Panc1 (cell line): ENCODE measurements around the gene SNED1. TPM values are rescaled to one million over a fixed set of nuclear protein-coding genes. Genes with fewer than 3 reads are reported as not detected.

Experiments used
- ATAC-seq: fragments of 200-7000 bp; cut with Tn5 transposase; 2 replicates; pipeline ENCODE4 v1.9.1; 2020; ENCODE audit warnings: mild to moderate bottlenecking, moderate library complexity
- BruUV-seq: library from RNA; stranded (reverse); fragments of 400-500 nt; replicated peaks from 2 replicates; lab custom pipeline; 2021; lab: Mats Ljungman, UMichigan
- CTCF ChIA-PET: fragments of 300-600 bp; sonication (Branson Sonifier 250); formaldehyde crosslinking; loops from one replicate; lab custom pipeline; 2022; ENCODE audit warnings: antibody characterized with exemption; lab: Charles Lee
- POLR2A ChIA-PET: fragments of 300-600 bp; sonication (Branson Sonifier 250); formaldehyde crosslinking; loops from one replicate; lab custom pipeline; 2022; ENCODE audit warnings: antibody characterized with exemption; lab: Charles Lee
- DNase-seq: peaks from one replicate; pipeline ENCODE4 v3.0.0-alpha.2; 2010; ENCODE audit warnings: low read depth, low spot score
- H3K27ac ChIP-seq: 2 replicates; pipeline ENCODE4 v1.5.1; 2011; ENCODE audit warnings: mild to moderate bottlenecking, low read length, inconsistent platforms
- H3K27me3 ChIP-seq: fragments of 200-500 bp; sonication (Bioruptor generic); 2 replicates; pipeline ENCODE4 v1.6.0; 2014; ENCODE audit warnings: low read length, inconsistent platforms; ENCODE audit not compliant: control insufficient read depth, insufficient read depth
- H3K36me3 ChIP-seq: fragments of 200-500 bp; sonication (Bioruptor generic); 2 replicates; pipeline ENCODE4 v1.5.1; 2014; ENCODE audit warnings: inconsistent platforms, mild to moderate bottlenecking, low read length, moderate library complexity; ENCODE audit not compliant: control insufficient read depth, insufficient read depth
- H3K4me1 ChIP-seq: 2 replicates; pipeline ENCODE4 v1.5.1; 2011; ENCODE audit warnings: inconsistent platforms, mild to moderate bottlenecking, low read length, moderate library complexity; ENCODE audit not compliant: control insufficient read depth, insufficient read depth
- H3K4me3 ChIP-seq, 2 experiments: 2 replicates each; pipeline ENCODE4 v1.5.1; 2011 to 2012; ENCODE audit warnings: low read depth in 2 of 2, low read length in 2 of 2, mild to moderate bottlenecking in 2 of 2, inconsistent platforms in 1 of 2, moderate library complexity in 1 of 2
- H3K9me3 ChIP-seq: fragments of 200-500 bp; sonication (Bioruptor generic); 2 replicates; pipeline ENCODE4 v1.5.1; 2014; ENCODE audit warnings: low read depth, mild to moderate bottlenecking, inconsistent platforms, low read length, moderate library complexity; ENCODE audit not compliant: control insufficient read depth, insufficient read depth
- POLR2AphosphoS5 ChIP-seq: IDR thresholded peaks from 2 replicates; pipeline ENCODE4 v1.6.1; 2012; ENCODE audit warnings: mild to moderate bottlenecking, low read depth, low read length, moderate library complexity
- SIN3A ChIP-seq: IDR thresholded peaks from 2 replicates; pipeline ENCODE4 v1.6.1; 2012; ENCODE audit warnings: low read depth, mild to moderate bottlenecking, low read length, moderate library complexity, borderline replicate concordance; ENCODE audit not compliant: insufficient read depth
- TCF7L2 ChIP-seq: IDR thresholded peaks from 2 replicates; pipeline ENCODE4 v1.6.1; 2011; ENCODE audit warnings: mild to moderate bottlenecking, low read depth, low read length, inconsistent platforms
- in situ Hi-C: cut with HindIII; loops from 2 replicates; pipeline ENCODE4 v1.10.0; 2016; ENCODE audit warnings: low sequenced_read_pairs, low pct_unique_long_range_greater_than_20kb
- intact Hi-C: fragments of 100-400 bp; cut with micrococcal nuclease; formaldehyde crosslinking; loops from one replicate; pipeline ENCODE4 v1.10.0; 2022; ENCODE audit not compliant: unreplicated experiment
- total RNA-seq: library from RNA; stranded (reverse); gene quantifications from one replicate; pipeline ENCODE4 v1.2.1, GENCODE V29; 2021; ENCODE audit not compliant: unreplicated experiment
- TF ChIP-seq, protein P1 (sequence below), 2 experiments: IDR thresholded peaks; 2 replicates each; pipeline ENCODE4 v1.6.1; 2011 to 2012; ENCODE audit warnings: low read depth in 2 of 2, control low read depth in 1 of 2, low read length in 1 of 2, mild to moderate bottlenecking in 1 of 2, moderate library complexity in 1 of 2; ENCODE audit not compliant: insufficient read depth in 1 of 2
- TF ChIP-seq, protein P2 (sequence below): fragments of 450-650 bp; IDR thresholded peaks from 2 replicates; pipeline ENCODE4 v1.5.1; 2017; ENCODE audit warnings: mild to moderate bottlenecking

SNED1 gene
- total RNA-seq, 1 experiment from 2014 or later = 11.0 TPM

DNA sequence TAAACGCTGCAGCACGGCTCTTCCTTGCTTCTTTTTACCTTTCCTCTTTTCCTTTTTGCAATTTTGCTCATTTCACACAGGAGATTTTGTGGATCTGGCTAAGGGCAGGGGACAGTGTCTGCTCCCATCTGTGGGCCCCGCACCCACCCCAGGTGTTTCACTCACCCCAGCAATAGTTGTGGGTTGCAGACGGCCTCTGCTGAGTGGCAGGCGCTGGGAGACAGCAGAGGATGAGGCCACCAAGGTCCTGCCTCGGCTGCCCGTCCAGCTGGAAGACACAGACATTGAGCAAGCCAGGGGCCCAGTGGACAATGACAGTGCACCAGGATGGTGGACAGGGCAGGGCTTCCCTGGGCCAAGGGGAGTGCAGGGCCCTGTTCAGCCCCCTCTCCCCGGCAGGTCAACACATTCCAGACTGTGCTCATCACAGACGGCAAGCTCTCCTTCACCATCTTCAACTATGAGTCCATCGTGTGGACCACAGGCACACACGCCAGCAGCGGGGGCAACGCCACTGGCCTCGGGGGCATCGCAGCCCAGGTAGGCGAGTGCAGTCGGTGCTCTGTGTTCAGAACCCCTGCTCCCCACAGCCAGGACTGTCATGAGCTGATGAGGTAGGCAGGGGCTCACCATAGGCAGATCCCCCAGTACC, 35.0 kb downstream of the SNED1 start:
- Histone ChIP-seq H3K36me3 (no peaks in the 10 kb centered on the region), H3K27ac (no peak overlapping the region), H3K4me3 (no peak overlapping the region), H3K27me3 (no peaks in the 10 kb centered on the region), H3K4me1 (no peaks in the 10 kb centered on the region; the same call in 1 of the 2 replicates), H3K9me3 (no peaks in the 10 kb centered on the region)
- ChIA-PET CTCF (no interaction called here), POLR2A (no interaction called here)
- TF ChIP-seq TCF7L2 = no peak
- TF ChIP-seq POLR2AphosphoS5 = no peak
- intact Hi-C loops (no loop called here), in situ Hi-C loops (no loop called here)
- ATAC-seq (no peak), DNase-seq (no peak)
- no TSS peak for BruUV-seq

DNA sequence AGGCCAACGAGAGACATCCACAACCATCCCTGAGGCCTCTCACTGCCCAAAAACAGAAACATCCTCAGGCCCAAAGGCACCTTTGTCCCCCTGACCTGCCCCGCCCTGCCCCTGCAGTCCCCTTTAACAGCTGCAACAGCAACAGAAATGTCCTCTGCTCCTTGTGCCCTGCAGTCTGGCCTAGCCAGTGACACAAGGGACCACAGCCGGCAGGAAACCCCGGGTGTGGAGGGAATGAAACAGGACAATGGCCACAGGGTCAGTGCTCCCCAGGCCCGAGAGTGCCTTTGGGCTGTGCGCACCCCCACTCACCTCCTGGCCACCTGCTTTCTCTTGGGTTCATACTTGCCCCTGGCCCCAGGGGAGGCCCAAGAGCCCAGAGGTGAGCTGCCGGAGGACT, 35.6 kb downstream of the SNED1 start:
- no peaks in the 10 kb centered on the region for H3K9me3 ChIP-seq
- TF ChIP-seq POLR2AphosphoS5 (no peak), TCF7L2 (no peak), SIN3A (no peak)
- TF ChIP-seq, protein P1, sequence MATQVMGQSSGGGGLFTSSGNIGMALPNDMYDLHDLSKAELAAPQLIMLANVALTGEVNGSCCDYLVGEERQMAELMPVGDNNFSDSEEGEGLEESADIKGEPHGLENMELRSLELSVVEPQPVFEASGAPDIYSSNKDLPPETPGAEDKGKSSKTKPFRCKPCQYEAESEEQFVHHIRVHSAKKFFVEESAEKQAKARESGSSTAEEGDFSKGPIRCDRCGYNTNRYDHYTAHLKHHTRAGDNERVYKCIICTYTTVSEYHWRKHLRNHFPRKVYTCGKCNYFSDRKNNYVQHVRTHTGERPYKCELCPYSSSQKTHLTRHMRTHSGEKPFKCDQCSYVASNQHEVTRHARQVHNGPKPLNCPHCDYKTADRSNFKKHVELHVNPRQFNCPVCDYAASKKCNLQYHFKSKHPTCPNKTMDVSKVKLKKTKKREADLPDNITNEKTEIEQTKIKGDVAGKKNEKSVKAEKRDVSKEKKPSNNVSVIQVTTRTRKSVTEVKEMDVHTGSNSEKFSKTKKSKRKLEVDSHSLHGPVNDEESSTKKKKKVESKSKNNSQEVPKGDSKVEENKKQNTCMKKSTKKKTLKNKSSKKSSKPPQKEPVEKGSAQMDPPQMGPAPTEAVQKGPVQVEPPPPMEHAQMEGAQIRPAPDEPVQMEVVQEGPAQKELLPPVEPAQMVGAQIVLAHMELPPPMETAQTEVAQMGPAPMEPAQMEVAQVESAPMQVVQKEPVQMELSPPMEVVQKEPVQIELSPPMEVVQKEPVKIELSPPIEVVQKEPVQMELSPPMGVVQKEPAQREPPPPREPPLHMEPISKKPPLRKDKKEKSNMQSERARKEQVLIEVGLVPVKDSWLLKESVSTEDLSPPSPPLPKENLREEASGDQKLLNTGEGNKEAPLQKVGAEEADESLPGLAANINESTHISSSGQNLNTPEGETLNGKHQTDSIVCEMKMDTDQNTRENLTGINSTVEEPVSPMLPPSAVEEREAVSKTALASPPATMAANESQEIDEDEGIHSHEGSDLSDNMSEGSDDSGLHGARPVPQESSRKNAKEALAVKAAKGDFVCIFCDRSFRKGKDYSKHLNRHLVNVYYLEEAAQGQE (IDR thresholded peaks at IDR 0.05; ENCODE audit: insufficient read depth in 1 of 2, low read depth in 2 of 2, low read length in 1 of 2) = no peak
- TF ChIP-seq, protein P2, sequence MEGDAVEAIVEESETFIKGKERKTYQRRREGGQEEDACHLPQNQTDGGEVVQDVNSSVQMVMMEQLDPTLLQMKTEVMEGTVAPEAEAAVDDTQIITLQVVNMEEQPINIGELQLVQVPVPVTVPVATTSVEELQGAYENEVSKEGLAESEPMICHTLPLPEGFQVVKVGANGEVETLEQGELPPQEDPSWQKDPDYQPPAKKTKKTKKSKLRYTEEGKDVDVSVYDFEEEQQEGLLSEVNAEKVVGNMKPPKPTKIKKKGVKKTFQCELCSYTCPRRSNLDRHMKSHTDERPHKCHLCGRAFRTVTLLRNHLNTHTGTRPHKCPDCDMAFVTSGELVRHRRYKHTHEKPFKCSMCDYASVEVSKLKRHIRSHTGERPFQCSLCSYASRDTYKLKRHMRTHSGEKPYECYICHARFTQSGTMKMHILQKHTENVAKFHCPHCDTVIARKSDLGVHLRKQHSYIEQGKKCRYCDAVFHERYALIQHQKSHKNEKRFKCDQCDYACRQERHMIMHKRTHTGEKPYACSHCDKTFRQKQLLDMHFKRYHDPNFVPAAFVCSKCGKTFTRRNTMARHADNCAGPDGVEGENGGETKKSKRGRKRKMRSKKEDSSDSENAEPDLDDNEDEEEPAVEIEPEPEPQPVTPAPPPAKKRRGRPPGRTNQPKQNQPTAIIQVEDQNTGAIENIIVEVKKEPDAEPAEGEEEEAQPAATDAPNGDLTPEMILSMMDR = no peak
- in situ Hi-C loops (no loop called here), intact Hi-C loops (no loop called here)
- BruUV-seq = no TSS peak
- no peak overlapping the region for H3K27ac ChIP-seq
- no peaks in the 10 kb centered on the region for H3K27me3 ChIP-seq
- ChIA-PET POLR2A (no interaction called here), CTCF (interaction anchor here (0.5 kb wide), 1 partner anchor 98 kb away, joined by 3 read pairs; no protein-coding TSS in a partner anchor)
- ATAC-seq (no peak), DNase-seq (no peak)
- H3K4me1 ChIP-seq = no peaks in the 10 kb centered on the region; the same call in 1 of the 2 replicates
- H3K4me3 ChIP-seq = no peak overlapping the region
- no peaks in the 10 kb centered on the region for H3K36me3 ChIP-seq
